SH-SY5Y (cell line): ENCODE results near the gene PFDN1.

Experiments
- GATA2 ChIP-seq: IDR thresholded peaks from 2 replicates; pipeline ENCODE4 v1.6.1; 2011; ENCODE audit warnings: mild to moderate bottlenecking, low read depth, low read length
- GATA3 ChIP-seq: IDR thresholded peaks from 2 replicates; pipeline ENCODE4 v1.6.1; 2011; ENCODE audit warnings: low read depth, mild to moderate bottlenecking, low read length, moderate library complexity

- no peak for TF ChIP-seq GATA2
- TF ChIP-seq GATA3, result no peak
Measured at GRCh38 chr5:140340605-140341121, 37.8 kb upstream of the PFDN1 start.
